ENCODE results near the gene ARID1B.

Gene ARID1B

DNA sequence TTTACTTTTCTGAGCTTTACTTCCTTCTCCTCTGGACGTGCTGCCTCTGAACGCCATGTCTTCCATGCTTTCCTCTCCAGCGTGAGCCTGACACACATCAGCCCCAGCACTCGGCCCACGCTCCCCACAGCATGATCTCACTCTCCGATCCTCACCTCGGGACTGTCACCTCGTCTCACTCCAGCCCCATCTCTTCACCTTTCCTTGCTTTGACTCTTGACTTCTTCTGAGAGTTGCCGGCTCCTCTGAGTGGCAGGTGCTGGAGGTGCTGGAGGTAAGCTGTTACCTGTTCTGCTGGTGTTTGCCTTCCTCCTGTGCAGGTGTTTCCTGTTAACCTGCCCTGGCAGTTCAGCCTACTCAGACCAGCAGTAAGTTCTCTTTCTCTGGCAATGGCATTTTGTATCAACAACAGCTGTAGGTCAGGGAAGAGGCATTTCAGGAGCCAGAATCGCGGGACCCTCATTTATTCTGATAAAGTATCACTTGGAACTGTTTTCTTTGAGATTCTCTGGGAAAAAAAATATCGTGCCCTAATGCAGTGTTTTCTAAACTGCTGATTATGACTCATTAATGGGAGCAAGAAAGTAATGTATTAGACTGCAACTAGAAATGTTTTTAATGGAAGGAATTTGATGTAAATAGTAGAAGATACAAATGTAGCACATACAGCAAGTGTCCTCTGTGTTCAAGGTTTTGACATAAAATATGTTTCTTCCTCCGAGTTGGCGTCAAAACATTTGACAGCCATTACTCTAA lies 106.5 kb downstream of the ARID1B start:
- peak; percentile 54 to 81 for DNase-seq

DNA sequence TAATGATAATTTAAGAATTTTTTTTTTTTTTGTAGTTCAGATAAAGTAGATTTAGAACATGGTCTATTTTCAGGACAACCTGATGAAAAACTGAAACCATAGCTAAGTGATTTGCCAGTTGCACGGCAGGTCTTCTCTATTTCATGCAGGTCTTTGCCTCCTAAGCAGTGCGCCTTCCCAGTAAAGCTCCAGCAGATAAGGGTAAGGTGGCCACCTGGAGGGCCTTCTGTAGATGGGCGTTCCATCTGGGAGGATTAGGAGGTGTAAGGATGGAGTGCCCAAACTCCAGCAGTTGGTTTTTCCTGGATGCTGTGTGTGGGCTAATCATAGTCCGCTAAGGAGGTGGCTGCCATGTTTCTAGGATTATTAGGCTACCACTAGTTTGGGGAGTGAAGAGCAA lies 107.1 kb downstream of the ARID1B start:
- no peak for DNase-seq

DNA sequence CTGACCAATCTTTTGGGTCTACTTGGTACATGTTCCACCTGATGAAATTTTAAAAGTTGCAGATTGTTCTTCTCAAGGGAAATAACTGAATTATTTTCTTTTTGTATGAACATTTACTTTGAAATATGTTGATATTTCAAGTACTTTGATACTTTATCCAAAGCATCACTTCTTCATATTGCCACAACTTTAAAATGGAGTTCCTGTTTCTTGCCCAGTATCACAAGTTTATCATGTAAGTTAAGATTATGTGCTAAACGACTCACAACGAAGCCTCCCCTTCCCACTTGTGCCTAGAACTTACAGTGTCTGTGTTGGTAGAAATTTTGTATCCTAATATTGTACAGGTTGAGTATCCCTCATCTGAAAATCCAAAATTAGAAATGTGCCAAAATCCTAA lies 108.4 kb downstream of the ARID1B start:
- DNase-seq = peak; percentile 24 to 36

DNA sequence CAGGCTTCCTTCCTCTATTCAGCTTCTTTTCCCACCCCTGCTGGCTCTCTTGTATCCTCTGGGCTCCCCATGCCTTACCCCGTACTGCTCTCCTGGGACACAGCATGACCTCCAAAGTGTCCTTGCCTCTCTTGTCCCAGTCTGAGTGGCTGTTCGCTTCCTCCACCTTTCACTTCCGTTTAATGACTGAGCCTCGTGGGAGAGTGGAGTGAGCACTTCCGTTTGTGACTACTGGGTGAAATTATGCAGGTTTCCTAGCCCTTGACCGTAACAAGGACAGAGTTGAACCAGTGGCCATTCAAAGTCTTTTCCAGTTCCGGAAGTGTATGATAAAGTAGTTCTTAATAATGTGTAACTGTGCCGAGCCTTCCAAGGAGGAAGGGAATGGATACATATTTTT lies 109.2 kb downstream of the ARID1B start:
- peak; percentile 33 to 74 for DNase-seq

DNA sequence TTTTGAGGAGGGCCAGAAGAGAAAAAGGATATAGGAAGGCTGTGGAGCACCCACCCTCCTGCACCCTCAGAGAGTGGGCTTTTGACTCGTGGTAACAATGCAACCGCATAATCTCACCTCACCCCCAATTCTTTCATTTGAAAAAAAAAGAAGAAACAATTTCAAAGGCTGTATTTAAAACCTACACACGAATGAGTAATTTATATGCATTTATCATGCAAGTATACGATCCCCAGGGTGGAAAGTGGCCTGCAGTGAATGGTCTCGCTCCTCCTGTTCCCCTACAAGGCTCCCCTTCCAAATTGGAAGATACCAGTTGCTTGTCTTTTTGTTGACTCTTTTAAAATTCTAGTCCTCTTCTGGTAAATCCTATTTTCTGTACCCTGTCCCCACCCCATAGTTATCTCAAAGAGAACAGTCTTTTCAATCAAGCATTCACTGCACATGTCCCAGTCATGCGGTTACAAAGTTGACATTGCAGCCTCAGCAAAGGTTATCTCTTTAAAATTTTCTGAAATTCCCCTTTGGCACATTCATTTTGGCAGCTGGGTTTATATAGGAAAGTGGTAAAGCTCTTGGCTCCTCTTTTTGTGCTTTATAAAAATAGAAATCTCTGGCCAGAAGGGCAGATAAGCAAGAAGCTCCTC lies 110.6 kb downstream of the ARID1B start:
- no peak for DNase-seq

DNA sequence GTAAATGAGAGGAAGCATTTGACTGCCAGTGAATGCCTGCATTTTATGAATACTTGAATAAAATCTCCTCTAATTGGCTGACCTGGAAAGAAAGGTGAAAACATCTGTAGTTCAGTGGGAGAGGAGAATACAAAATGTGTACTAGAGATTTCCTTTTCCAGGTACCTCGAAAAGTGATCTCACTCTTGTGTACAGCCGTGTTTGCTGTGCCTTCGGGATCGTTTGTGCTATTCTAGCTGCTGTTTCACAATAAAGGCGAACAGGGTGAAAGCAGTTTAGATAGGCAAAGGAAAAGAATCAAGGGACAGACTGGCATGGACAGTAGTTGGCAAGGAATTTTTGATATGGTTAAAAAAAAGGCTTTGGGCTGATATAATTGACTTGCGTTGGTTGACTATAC lies 112.3 kb downstream of the ARID1B start:
- DNase-seq = no peak

DNA sequence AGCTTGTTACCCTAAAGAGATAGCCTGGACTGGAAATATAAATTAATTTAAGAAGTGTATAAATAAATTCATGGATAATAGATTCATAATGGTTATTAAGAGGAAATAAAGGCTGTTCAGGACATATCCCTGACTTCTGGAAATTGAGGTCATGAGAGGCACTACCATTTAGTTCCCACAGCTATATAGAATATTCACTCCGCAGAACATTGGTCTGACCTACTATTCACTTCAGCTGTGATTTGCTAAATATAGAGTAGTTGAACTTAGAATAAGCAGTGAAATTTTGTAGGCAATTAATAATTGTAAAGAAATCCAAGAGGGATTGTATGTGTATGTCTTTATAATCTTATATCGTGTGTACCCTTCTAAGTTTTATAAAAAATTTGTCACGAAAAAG lies 112.8 kb downstream of the ARID1B start:
- DNase-seq = no peak

DNA sequence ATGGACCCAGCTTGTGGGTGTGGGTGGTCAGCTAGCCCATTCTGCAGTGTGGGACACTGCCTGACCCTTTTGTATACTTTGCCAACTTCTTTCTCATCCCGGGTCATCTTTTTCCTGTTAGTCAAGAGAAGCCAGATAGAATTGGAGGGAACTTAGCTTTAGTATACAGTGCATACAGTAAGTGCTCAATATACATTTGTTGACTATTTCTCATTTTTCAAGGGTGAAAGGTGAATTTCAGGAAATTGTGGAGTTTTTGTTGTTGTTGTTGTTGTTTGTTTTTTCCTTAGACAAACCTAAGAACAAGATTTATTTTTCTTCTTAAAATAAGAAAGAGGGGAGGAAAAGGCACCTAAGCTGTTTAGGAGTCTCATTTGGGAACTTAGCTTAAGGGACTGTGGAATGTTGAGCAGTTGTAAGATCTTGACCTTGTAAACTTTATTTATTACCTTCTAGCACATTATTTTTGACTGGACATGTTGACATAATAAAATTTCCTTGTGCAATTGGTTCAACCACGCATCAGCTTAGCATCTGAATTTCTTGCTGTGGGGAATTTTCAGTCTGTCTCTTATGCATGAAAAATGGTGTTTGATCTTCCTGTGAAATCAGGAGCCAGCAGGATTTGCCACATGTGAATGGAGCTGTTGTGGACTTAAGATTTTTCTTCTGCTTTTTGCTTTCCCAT lies 113.6 kb downstream of the ARID1B start:
- peak; percentile 46 to 50 for DNase-seq

DNA sequence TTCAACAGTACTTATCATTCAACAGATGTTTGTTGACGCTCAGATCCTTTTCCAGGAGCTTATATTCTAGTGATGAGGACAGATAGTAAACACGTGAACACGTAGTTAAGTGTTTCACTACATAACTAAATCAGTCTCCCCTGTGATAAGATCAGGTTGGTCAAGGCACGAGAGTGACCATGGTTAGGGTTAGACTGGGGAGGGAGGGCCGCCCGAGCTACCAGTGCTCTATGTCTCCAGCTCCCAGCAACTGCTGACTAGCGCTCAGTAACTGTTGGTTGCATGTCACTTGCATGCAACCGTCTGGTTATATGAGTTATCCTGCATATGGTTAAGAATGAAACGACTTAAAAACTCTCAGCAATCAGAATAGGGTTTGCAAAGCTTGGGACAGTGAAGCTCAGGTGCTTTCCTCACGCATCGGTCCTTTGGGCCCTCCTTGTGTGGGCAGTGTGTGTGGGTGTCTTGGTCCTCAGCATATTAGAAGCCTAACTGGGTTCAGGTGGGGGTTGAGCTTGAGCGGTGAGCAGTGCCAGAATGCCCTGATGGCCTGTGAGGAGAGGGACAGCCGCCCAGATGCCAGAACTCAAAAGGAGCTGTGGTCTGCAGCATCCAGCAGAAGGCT lies 120.8 kb downstream of the ARID1B start:
- no peak for DNase-seq

DNA sequence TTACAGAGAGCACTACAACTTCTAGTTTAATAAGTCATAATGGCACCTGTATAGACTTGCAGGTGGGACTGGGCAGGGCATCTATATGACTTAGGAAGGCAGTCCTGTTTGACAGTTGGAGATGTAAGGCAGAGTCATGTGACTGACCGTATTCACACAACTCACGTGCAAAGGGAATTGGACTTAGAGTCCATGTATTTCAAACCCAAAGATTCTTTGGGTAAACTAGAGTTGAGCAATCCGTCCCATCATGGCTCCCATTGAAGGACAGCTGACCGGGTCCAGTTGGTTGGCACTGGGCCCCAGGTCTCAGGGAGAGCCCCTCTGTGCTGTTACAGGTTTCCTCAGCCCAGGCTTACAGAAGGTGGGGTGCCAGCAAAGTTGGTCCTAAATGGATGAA lies 121.9 kb downstream of the ARID1B start:
- DNase-seq = no peak

DNA sequence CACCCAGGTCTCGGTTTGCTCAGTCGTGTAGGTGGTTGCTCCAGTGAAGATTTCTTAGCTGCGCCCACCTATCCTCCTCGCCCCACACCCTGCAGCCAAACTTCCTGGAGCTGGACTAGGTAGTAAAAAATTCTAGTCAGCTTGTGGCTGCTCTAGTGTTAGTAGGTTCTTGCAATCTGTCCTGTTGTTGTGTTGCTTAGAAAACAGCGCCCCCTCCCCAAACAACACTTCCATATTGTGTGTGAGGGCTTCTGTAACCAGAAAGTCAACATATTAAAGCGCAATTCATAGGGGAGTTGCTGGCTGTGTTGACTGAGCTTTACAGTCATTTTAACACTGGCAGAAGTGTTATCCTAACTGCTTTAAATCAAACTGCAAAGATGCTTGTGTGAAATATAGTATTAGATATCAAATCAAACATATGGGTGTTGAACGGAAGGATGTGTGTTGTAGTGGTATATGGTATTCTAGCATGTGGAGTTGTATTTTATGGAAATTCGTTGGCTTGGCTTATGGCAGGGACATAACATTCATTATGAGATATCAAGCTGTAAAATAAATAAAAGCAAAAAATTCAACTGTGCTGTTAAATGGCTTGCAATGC lies 122.5 kb downstream of the ARID1B start:
- no peak for DNase-seq

DNA sequence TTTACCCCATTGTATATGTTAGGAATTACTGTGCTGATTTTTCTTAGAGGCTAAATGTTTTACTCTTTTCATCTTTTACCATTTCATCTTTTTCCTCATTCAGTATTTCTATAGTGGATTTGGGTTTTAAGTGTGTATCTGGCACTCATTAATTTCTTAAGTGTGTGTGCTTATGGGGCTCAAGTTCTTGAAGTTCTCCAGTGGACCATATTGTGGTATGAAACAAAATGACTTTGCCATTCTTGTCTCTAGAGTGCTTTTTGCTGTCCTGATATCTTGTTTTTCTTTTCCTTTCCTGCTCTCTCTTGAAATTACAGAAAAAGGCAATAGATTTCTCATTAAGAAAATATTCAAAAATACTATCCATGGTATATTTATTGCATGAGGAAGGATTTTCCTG lies 123.1 kb downstream of the ARID1B start:
- no peak for DNase-seq

DNA sequence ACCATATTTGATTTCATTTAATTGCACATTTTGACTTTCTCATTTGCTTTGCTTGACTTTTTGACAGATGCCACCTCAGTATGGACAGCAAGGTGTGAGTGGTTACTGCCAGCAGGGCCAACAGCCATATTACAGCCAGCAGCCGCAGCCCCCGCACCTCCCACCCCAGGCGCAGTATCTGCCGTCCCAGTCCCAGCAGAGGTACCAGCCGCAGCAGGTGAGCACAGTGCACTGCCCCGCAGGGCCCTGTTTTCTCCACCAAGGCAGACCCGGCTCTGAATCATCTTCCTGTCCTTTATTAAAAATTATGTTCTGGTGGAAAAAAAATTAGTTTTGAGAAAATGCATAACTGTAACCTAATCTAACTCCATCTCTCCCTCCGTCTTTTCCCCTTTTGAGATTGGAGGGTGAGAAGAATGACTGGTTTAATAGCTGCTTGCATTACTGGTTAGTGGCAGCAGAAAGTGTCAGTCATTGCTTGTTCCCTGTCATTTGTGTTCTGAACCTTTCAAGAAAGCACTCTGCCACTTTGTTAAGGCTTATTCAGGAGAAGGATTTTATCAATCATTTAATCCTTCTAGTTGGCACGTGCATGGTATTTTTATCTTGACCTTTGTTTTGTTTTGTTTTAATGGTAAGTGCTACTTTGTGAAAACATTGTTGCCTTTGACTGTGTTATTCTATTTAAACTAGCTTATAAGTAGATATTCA lies 124.3 kb downstream of the ARID1B start:
- DNase-seq = no peak

DNA sequence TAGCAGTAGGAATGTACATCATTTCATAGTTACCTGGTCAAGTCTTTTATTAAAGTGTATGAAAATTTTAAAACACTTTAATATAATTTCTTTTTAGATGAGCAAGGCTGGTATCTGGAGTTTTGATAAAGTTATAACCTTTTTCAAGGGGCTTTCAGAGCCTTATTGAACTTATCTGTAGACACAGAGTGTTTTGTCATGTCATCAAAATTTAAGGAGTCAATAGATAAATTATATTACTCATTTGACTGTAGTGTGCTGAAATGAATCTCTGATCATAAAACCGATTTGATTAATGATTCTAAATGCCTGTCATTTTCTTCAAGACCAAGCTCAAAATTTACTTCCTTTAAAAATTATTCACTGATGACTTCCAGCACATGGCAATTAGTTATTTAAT lies 125.6 kb downstream of the ARID1B start:
- no peak for DNase-seq

DNA sequence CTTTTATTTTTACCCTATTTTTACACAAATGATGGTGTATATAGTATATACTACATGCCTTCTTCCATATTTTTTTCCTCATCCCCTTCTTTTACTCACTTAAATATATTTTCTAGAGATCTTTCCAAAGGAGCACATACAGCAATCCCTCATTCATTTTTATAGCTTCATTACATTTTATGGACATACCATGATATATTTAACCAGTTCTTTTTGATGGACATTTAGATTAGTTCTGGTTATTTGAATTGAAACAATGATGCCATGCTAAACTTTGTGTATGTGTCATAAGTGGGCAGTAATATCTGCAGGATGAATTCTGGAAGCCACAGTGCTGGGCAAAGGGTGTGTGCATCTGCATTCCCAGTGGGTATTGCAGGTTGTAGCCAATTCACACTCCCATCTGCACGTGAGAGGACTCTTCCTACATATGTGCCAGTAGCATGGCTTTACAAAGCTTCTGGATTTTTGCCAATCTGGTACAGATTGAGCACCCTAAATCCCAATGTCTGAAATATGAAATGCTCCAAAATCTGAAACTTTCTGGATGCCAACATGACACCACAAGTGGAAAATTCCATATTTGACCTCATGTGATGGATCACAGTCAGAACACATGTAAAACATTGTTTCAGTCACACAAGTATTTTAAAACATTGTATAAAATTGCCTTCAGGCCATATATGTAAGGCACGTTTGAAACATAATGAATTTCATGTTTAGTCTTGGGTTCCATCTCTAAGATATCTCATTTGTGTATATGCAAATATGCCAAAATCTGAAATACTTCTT lies 127.2 kb downstream of the ARID1B start:
- DNase-seq = no peak

DNA sequence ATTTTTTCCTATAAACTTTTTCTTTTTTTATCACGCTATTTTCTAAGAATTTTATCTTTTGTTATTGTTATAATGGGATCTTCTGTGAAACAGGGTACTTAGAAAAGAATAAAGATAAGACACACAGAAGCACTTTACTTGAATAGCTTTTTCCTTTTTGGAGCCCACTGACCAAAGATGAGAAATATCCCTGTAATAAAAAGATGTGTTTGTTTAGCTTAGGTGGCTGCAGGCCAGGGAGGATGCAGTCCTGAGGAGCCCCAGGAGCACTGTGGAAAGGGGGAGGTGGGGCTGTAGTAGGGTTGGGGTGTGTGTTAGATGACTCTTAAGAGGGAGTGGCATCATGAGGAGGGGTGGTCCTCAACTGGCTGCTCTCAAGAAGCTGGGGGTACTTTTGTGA lies 128.6 kb downstream of the ARID1B start:
- no peak for DNase-seq

DNA sequence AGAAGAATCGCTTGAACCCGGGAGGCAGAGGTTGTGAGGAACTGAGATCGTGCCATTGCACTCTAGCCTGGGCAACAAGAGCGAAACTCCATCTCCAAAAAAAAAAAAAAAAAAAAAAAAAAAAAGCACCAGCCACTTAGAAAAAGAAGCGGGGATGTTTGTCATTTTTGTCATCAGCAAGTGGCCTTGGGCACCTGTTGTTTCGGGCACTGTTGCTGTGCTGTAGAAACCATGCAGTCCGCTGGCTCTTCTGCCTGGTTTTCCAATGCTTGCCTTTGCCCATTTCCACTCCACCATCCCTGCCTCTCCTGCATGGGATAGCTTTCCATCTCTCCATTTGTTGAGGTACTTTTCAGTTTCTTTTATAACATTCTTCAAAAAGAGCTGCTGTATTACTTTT lies 129.3 kb downstream of the ARID1B start:
- no peak for DNase-seq

DNA sequence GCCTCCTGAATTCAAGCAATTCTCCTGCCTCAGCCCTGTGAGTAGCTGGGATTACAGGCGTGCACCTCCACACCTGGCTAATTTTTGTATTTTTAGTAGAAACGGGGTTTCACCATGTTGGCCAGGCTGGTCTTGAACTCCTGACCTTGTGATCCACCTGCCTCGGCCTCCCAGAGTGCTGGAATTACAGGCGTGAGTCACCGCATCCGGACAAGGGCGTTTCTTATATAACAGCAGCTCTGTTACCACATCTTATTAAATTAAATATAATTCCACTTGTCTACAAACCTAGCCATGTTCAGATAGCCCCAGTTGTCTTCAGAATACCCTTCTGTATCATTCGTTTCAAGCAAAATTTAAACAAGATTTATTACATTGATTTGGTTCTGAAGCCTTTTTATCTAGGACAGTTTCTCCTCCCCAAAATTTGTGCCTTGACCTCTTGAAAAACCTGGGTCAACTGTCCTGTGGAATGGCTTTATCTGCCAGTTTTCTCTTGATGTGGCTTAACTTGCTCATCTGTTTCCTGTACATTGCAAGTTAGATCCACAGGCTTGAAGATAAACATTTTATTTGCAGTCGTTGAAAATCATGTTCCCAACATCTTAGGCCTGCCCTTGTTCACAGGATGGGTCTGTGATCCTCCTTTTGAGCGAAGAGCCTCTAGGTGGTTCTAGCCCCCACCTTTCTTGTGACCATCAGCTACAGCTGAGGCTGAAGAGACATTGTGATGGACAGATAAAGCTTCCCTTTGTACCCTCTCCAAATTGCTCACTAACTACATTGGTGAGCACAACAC lies 132.2 kb downstream of the ARID1B start:
- DNase-seq = no peak

DNA sequence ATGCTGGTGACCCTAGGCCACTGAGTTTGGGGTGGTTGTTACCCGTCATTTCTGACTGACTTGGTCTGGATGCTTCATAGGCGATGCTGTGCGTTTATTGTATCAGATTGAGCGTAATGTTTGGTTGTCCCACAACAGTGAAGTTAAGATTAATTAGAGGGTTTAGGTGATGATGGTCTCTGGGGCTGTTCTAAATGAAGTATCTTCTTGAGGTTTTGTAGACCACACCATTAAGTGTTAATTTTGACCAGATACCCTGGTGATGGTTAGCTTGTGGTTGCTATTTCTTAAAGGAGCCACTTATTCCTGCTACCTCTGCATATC lies 132.8 kb downstream of the ARID1B start:
- DNase-seq = no peak

DNA sequence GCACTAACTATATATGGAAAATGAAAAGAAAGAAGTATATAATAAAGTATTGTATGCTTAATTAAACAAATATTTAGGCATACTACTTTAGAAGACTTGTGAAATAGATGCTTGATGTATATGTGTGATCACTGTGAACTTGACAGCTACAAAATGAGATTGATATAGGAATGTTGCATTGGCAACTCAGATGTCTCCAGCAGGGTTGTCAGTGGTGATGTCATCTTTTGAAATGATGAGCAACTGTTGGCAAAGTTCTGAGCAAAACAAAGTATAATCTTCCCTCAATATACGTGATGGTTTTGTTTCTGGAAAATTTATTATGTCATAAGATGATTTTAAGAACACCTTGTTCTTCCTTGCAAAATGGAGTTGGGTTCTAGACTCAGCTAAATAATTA lies 133.8 kb downstream of the ARID1B start:
- peak; percentile 9 to 11 for DNase-seq

DNA sequence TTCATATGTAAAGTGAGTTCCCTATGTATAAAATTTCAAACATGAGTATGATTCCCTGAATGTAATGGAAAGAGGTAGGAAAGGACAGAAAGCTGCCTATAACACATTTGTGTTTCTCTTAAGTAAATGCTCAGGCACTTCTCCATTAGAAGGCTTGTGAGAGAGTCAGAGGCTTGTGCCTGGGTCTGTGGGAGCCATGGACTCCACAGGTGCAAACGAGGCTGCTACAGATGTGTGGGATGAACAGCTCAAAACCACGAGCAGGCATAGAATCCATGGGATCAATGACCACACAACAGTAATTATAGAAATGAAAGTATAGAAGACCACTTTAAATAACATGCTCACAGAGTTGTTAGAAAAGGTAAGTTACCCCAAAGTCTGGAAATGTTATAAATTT lies 134.4 kb downstream of the ARID1B start:
- no peak for DNase-seq

Data from inflammatory macrophage treated with lipopolysaccharide for 1 hour (primary cell).